Body of pancreas (tissue), 4 donors: ENCODE measurements around the gene ARHGAP24. TPM values are rescaled to one million over a fixed set of nuclear protein-coding genes. Genes with fewer than 3 reads are reported as not detected.

ENCODE experiments used
- ATAC-seq: fragments of 150-250 bp; one replicate; pipeline ENCODE4 v1.9.1; 2016
- DNase-seq, 4 donors: peaks; one replicate each; pipeline ENCODE4 v3.0.0-alpha.2; 2019
- H3K27ac ChIP-seq, 4 donors: fragments of 200-600 bp; sonication (generic); 1 replicate in 3 of 4; 2 replicates in 1 of 4; pipeline versions ENCODE4 v1.5.1 to v1.6.1; 2016 to 2019; ENCODE audit warnings: mild to moderate bottlenecking in 1 of 4, mixed read lengths in 1 of 4, moderate library complexity in 1 of 4
- H3K27me3 ChIP-seq, 2 donors: fragments of 200-600 bp; sonication (generic); one replicate each; pipeline ENCODE4 v1.6.0; 2016; ENCODE audit warnings: mild to moderate bottlenecking in 1 of 2
- H3K36me3 ChIP-seq, 2 donors: fragments of 200-600 bp; sonication (generic); replicated peaks in 1 of 2; 2 replicates each; pipeline ENCODE4 v1.5.1; 2016; ENCODE audit warnings: low read depth in 2 of 2; ENCODE audit not compliant: insufficient read depth in 1 of 2
- H3K4me1 ChIP-seq: fragments of 200-600 bp; sonication (generic); one replicate; pipeline ENCODE4 v1.6.0; 2016
- H3K4me3 ChIP-seq, 2 donors: fragments of 200-600 bp; sonication (generic); 1 replicate in 1 of 2; 2 replicates in 1 of 2; pipeline ENCODE4 v1.5.1; 2016 to 2019
- H3K9me3 ChIP-seq, 3 donors: fragments of 200-600 bp; sonication (generic); 1 replicate in 2 of 3; 2 replicates in 1 of 3; pipeline ENCODE4 v1.5.1; 2016
- CTCF ChIP-seq, 7 experiments: fragments of 450-650 bp in 4 of 7; fragments of 200-600 bp in 3 of 7; sonication (generic) in 3 of 7; IDR thresholded peaks; one replicate each; pipeline ENCODE4 v1.5.1; 2016 to 2019; ENCODE audit warnings: antibody characterized with exemption in 7 of 7
- POLR2A ChIP-seq, 3 donors: fragments of 450-650 bp; IDR thresholded peaks; one replicate each; pipeline ENCODE4 v1.6.1; 2016; ENCODE audit warnings: antibody characterized with exemption in 3 of 3, mild to moderate bottlenecking in 2 of 3
- WGBS, 2 donors: methylation state at CpG; one replicate each; pipeline ENCODE4 v1.1.5; 2017; 5-methylcytosine and 5-hydroxymethylcytosine counted together
- intact Hi-C: fragments of 100-400 bp; cut with DNase I; formaldehyde crosslinking; loops from one replicate; pipeline ENCODE4 v1.15.1; 2023
- microRNA counts, 2 donors: library from miRNA; unstranded; fragments of <30 nt; microRNA quantifications; one replicate each; lab custom pipeline; 2017
- microRNA-seq, 2 donors: library from miRNA; unstranded; fragments of <30 nt; microRNA quantifications; one replicate each; pipeline ENCODE4, GENCODE V29; 2016; ENCODE audit warnings: borderline number of aligned reads in 2 of 2, borderline replicate concordance in 2 of 2
- small RNA-seq: library from RNA; depleted of rRNA; stranded (forward); fragments of <200 nt; gene quantifications from one replicate; pipeline ENCODE3, GENCODE V24; 2016
- total RNA-seq, 2 donors: library from RNA; depleted of rRNA; stranded (reverse); fragments of >200 nt; gene quantifications; one replicate each; pipeline ENCODE4 v1.1.0, GENCODE V29; 2016

ARHGAP24 gene
- total RNA-seq, 2 donors from 2014 or later = 43.3 to 113 TPM

GRCh38 chr4:86050496-86050895 is 575.5 kb downstream of the ARHGAP24 start:
- TF ChIP-seq POLR2A (IDR thresholded peaks at IDR 0.05) (no peak), CTCF (IDR thresholded peaks at IDR 0.05) (no peak)
- Histone ChIP-seq H3K9me3 (no peaks in the 10 kb centered on the region), H3K4me1 (no peaks in the 10 kb centered on the region), H3K36me3 (no peaks in the 10 kb centered on the region), H3K4me3 (no peak overlapping the region), H3K27ac (no peak overlapping the region), H3K27me3 (no peaks in the 10 kb centered on the region)
- DNase-seq = no peak
- intact Hi-C loops = no loop called here
- ATAC-seq = no peak
- WGBS, 2 donors = 90 to 96% methylated on average over 1 of the region's 1 CpG

MicroRNAs encoded within 50 kb of the gene (microRNA counts, 767-probe panel; counts per million panel counts)
- microRNA hsa-miR-4451 (lab: Ali Mortazavi, UCI) = 0 to 736 counts per million in 2 donors

Small RNAs within 50 kb of the gene (microRNA-seq; reads per million reads assigned to microRNA genes)
- 0 to 0.45 reads per million in 2 donors for gene MIR4451

Small RNAs within 50 kb of the gene (small RNA-seq; reads per million reads assigned to genes)
- not detected for gene MIR4451
